Measurements from ENCODE around the gene IDE.
"Not testable (repeated sequence)": the region's sequence is repeated elsewhere in the genome, so short reads cannot be mapped to it uniquely, and the experiment has no call there.

The IDE gene

GRCh38 chr10:92573091-92573797 is 649 bp downstream of the IDE start:
- peak overlapping the region; percentile 49 to 97 for H3K27ac Mint-ChIP-seq
- H3K4me3 Mint-ChIP-seq = peak overlapping the region; percentile 68
- ATAC-seq = peak; percentile 43
- H3K4me1 Mint-ChIP-seq = peaks cover 31% of the 10 kb centered on the region
- H3K9me3 Mint-ChIP-seq = no peaks in the 10 kb centered on the region
- H3K27me3 Mint-ChIP-seq = no peaks in the 10 kb centered on the region
- DNase-seq = peak; percentile 30 to 49

GRCh38 chr10:92572362-92573090 is 1.4 kb downstream of the IDE start:
- ATAC-seq = no peak
- H3K4me1 Mint-ChIP-seq = peaks cover 38% of the 10 kb centered on the region
- no peaks in the 10 kb centered on the region for H3K9me3 Mint-ChIP-seq
- no peaks in the 10 kb centered on the region for H3K27me3 Mint-ChIP-seq
- peak overlapping the region; percentile 68 for H3K4me3 Mint-ChIP-seq
- no peak for DNase-seq
- H3K27ac Mint-ChIP-seq = peak overlapping the region in 1 of 2 donors; percentile 49

- no peak overlapping the region for H3K27ac Mint-ChIP-seq
- peaks cover 44% of the 10 kb centered on the region for H3K4me1 Mint-ChIP-seq
- no peaks in the 10 kb centered on the region for H3K27me3 Mint-ChIP-seq
These were observed 2.2 kb downstream of the IDE start for GRCh38 chr10:92571649-92572048.

GRCh38 chr10:92569663-92570062 is 4.2 kb downstream of the IDE start:
- H3K27me3 Mint-ChIP-seq, H3K4me3 Mint-ChIP-seq, DNase-seq, H3K9me3 Mint-ChIP-seq, ATAC-seq, H3K27ac Mint-ChIP-seq: not testable (repeated sequence)
- peaks cover 42% of the 10 kb centered on the region for H3K4me1 Mint-ChIP-seq

More at GRCh38 chr10:92571649-92572048, 2.2 kb downstream of the IDE start:
- DNase-seq (no peak), ATAC-seq (no peak)
- Mint-ChIP-seq H3K4me3 (no peak overlapping the region), H3K9me3 (no peaks in the 10 kb centered on the region)

- Mint-ChIP-seq H3K9me3 (no peaks in the 10 kb centered on the region), H3K4me1 (peaks cover 41% of the 10 kb centered on the region), H3K27me3 (no peaks in the 10 kb centered on the region), H3K27ac (peak overlapping the region in 1 of 2 donors; percentile 75), H3K4me3 (no peak overlapping the region)
- no peak for ATAC-seq
- DNase-seq = no peak
These were observed 4.8 kb downstream of the IDE start for GRCh38 chr10:92569071-92569470.

- ATAC-seq (peak; percentile 78), DNase-seq (no peak)
- Mint-ChIP-seq H3K27me3 (no peaks in the 10 kb centered on the region), H3K4me1 (peaks cover 41% of the 10 kb centered on the region), H3K4me3 (peak overlapping the region in 1 of 2 donors; percentile 7), H3K9me3 (no peaks in the 10 kb centered on the region), H3K27ac (peak overlapping the region; percentile 35 to 51)
These were observed 5.8 kb downstream of the IDE start for GRCh38 chr10:92567952-92568600.

GRCh38 chr10:92562424-92562823 is 11.5 kb downstream of the IDE start:
- Mint-ChIP-seq H3K27ac (no peak overlapping the region), H3K4me1 (peaks cover 14% of the 10 kb centered on the region), H3K9me3 (peaks cover 5 to 7% of the 10 kb centered on the region in 2 donors), H3K27me3 (no peaks in the 10 kb centered on the region), H3K4me3 (no peak overlapping the region)
- DNase-seq (no peak), ATAC-seq (no peak)

GRCh38 chr10:92559046-92559445 is 14.8 kb downstream of the IDE start:
- ATAC-seq (no peak), DNase-seq (no peak)
- Mint-ChIP-seq H3K27me3 (no peaks in the 10 kb centered on the region), H3K4me3 (no peak overlapping the region), H3K9me3 (peaks cover 9% of the 10 kb centered on the region in 2 donors), H3K4me1 (peaks cover 6% of the 10 kb centered on the region), H3K27ac (peak overlapping the region in 1 of 2 donors; percentile 76)

GRCh38 chr10:92553959-92554358 is 19.9 kb downstream of the IDE start:
- Mint-ChIP-seq H3K4me1 (no peaks in the 10 kb centered on the region), H3K4me3 (no peak overlapping the region), H3K27ac (no peak overlapping the region), H3K27me3 (no peaks in the 10 kb centered on the region), H3K9me3 (peaks cover 12% of the 10 kb centered on the region in 2 donors)
- ATAC-seq (no peak), DNase-seq (no peak)

GRCh38 chr10:92552310-92552709 is 21.6 kb downstream of the IDE start:
- DNase-seq (no peak), ATAC-seq (no peak)
- Mint-ChIP-seq H3K4me1 (no peaks in the 10 kb centered on the region), H3K4me3 (no peak overlapping the region), H3K27ac (no peak overlapping the region), H3K27me3 (no peaks in the 10 kb centered on the region), H3K9me3 (peaks cover 12% of the 10 kb centered on the region in 2 donors)

GRCh38 chr10:92550924-92551323 is 23.0 kb downstream of the IDE start:
- Mint-ChIP-seq H3K4me3 (no peak overlapping the region), H3K4me1 (no peaks in the 10 kb centered on the region), H3K27ac (no peak overlapping the region), H3K9me3 (peaks cover 12% of the 10 kb centered on the region in 2 donors), H3K27me3 (no peaks in the 10 kb centered on the region)
- DNase-seq (no peak), ATAC-seq (no peak)

- Mint-ChIP-seq H3K4me3 (no peak overlapping the region), H3K27ac (no peak overlapping the region), H3K27me3 (no peaks in the 10 kb centered on the region), H3K4me1 (peaks cover 17% of the 10 kb centered on the region), H3K9me3 (no peaks in the 10 kb centered on the region)
- ATAC-seq (no peak), DNase-seq (no peak)
These were observed 26.2 kb downstream of the IDE start for GRCh38 chr10:92547676-92548075.

GRCh38 chr10:92545556-92545955 is 28.3 kb downstream of the IDE start:
- H3K4me3 Mint-ChIP-seq = no peak overlapping the region
- DNase-seq (no peak), ATAC-seq (no peak)
- peaks cover 22% of the 10 kb centered on the region for H3K4me1 Mint-ChIP-seq
- no peaks in the 10 kb centered on the region for H3K9me3 Mint-ChIP-seq
- no peak overlapping the region for H3K27ac Mint-ChIP-seq
- no peaks in the 10 kb centered on the region for H3K27me3 Mint-ChIP-seq

- ATAC-seq (no peak), DNase-seq (no peak)
- Mint-ChIP-seq H3K4me1 (peaks cover 22% of the 10 kb centered on the region), H3K9me3 (no peaks in the 10 kb centered on the region), H3K27ac (no peak overlapping the region), H3K4me3 (peak overlapping the region in 1 of 2 donors; percentile 29), H3K27me3 (no peaks in the 10 kb centered on the region)
These were observed 29.6 kb downstream of the IDE start for GRCh38 chr10:92544296-92544695.

- Mint-ChIP-seq H3K27me3 (no peaks in the 10 kb centered on the region), H3K4me3 (no peak overlapping the region), H3K4me1 (peaks cover 22% of the 10 kb centered on the region), H3K9me3 (no peaks in the 10 kb centered on the region), H3K27ac (no peak overlapping the region)
- ATAC-seq (no peak), DNase-seq (no peak)
These were observed 31.4 kb downstream of the IDE start for GRCh38 chr10:92542458-92542857.

- no peak overlapping the region for H3K4me3 Mint-ChIP-seq
- H3K4me1 Mint-ChIP-seq = peaks cover 22% of the 10 kb centered on the region
- no peak overlapping the region for H3K27ac Mint-ChIP-seq
- ATAC-seq (no peak), DNase-seq (no peak)
- no peaks in the 10 kb centered on the region for H3K9me3 Mint-ChIP-seq
- no peaks in the 10 kb centered on the region for H3K27me3 Mint-ChIP-seq
These were observed 32.3 kb downstream of the IDE start for GRCh38 chr10:92541583-92541982.

Measured in stimulated activated naive CD8-positive, alpha-beta T cell treated with anti-CD3 and anti-CD28 coated beads, Interleukin-15, amount 100 ng/mL, for 72 hours (primary cell).